Measurements from ENCODE around the gene SPOP.

GRCh38 chr17:49555495-49556222 lies 122.2 kb downstream of the SPOP start:
- no peak for TF ChIP-seq POLR2A (IDR thresholded peaks at IDR 0.05; ENCODE audit: low read depth, low read length)
- TF ChIP-seq POLR2AphosphoS5 (IDR thresholded peaks at IDR 0.05; ENCODE audit: low read depth, low read length): no peak

All from GM12892 (cell line).